GM21528 (cell line): Measurements from ENCODE around the gene MAPT.

Experiments used
- ATAC-seq: cut with Tn5 transposase; IDR thresholded peaks from one replicate; pipeline ENCODE4 v1.9.1; 2021; ENCODE audit warnings: mild to moderate bottlenecking, moderate library complexity; ENCODE audit not compliant: unreplicated experiment, low FRiP score

Gene MAPT

DNA sequence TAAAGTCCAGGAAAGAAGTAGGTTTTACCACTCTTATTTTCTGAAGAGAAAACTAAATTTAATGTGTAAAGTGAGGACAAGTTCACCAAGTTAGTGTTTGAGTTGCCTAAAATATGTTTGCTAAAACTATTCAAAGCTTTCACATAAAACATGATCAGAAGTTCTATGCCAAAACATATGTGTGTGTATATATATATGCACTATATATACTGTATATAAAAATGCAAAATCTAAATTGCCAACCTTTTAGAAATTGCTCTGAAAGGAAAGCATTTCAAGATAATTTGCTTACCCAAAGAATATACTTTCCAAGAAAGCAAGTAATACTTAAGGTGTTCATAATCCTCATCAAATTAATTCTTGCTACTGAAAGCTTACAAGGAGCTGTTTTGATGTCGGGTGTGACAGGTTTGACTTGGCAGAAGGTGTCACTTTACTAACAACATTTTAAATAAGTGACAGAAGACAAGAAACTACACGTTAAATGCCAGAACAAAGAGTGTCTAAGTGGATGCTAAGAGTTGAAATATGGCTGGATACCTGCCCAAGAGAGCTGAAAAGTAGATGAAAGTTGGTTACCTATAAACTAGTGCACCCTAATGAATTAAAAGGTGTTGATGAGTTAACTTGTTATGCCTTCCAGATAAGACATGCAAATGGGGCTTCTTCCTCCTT is 72.4 kb downstream of the MAPT start:
- ATAC-seq: no peak

DNA sequence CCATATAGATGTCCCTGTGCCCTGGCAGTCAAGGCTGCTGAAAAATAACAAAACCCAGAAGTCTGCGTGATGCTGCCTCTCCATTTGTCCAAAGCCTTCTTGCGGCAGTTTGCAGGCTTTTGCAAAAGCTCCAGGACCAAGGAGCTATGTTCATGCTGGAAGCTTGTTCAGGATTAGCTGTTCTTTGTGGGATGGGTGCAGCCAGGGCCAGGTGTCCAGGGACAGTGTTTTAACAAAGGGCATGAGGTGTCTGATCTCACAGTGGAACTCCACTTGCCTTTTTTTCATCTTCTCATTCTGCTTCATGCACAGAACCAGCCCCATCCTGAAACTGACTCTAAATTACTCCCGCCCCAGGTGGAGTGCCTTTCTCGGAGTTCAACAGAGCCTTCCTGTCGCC is 73.0 kb downstream of the MAPT start:
- ATAC-seq: no peak

DNA sequence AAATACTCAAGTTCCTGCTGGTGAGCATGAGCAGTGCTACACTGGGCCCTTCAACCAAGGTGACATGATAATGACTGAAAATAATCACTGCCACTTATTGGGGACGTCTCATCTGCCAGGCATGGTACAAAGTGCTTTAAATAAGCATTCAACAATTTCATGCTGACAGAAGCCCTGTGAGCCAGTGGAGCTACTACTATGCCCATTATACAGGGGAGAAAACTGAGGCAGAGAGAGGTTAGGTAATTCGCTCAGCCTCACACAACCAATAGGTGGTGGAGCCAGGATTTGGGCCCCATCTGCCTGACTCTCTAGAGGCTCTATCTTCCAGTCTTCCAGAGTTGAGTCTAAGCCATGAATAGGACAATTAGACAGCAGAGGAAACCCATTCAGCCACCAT is 74.4 kb downstream of the MAPT start:
- ATAC-seq: no peak

DNA sequence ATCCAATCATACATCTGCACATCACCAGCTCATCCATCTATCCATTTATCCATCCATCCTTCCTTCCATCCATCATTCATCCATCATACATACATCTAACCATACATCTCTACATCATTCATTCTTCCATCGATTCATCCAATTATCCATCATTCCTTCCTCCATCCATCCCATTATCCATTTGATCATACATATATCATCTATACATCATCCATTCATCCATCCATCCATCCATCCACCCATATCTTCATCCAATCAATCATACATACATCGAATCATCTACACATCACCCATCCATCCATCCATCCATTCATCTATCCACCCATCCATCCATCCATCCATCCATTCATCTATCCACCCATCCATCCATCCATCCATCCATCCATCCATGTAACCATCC is 75.4 kb downstream of the MAPT start:
- ATAC-seq: no peak

DNA sequence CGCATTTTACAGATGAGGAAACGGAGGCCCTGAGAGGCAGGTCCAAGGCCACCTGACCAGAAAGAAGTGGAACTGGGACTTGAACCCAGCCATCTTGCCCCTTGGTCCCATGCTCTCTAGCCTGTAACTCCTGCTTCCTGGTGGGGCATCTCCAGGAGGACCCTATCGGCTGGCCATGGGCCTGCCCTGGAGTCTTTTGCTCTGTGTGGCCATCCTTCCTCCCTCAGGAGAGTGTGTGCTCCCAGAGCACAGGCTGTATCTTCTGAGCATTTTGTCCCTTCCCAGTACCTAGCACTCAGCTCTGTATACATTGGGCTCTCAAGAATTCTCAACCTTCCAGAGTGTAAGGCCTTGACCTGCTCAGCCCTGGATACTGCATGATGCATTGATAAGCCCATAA is 76.3 kb downstream of the MAPT start:
- no peak for ATAC-seq

DNA sequence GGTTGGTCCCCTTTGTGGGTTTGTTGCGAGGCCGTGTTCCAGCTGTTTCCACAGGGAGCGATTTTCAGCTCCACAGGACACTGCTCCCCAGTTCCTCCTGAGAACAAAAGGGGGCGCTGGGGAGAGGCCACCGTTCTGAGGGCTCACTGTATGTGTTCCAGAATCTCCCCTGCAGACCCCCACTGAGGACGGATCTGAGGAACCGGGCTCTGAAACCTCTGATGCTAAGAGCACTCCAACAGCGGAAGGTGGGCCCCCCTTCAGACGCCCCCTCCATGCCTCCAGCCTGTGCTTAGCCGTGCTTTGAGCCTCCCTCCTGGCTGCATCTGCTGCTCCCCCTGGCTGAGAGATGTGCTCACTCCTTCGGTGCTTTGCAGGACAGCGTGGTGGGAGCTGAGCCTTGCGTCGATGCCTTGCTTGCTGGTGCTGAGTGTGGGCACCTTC is 77.4 kb downstream of the MAPT start:
- no peak for ATAC-seq

DNA sequence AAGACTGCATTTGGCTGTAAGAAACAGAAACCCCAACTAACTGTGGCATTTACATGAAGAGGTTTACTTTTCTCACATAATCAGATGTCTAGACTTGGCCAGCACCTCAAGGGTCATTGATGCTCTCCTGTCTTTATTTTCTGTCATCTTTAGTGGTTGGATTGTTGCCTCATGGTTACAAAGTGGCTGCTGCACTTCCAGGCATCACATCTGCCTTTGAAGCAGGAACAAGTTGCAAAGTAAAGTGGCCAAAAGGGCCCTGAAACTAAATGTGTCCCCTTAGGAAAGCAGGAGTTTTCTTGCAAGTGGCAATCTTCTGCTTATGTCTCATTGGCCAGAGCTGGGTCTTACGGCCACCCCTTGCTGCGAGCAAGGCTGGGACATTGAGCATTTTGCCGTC is 78.2 kb downstream of the MAPT start:
- no peak for ATAC-seq

DNA sequence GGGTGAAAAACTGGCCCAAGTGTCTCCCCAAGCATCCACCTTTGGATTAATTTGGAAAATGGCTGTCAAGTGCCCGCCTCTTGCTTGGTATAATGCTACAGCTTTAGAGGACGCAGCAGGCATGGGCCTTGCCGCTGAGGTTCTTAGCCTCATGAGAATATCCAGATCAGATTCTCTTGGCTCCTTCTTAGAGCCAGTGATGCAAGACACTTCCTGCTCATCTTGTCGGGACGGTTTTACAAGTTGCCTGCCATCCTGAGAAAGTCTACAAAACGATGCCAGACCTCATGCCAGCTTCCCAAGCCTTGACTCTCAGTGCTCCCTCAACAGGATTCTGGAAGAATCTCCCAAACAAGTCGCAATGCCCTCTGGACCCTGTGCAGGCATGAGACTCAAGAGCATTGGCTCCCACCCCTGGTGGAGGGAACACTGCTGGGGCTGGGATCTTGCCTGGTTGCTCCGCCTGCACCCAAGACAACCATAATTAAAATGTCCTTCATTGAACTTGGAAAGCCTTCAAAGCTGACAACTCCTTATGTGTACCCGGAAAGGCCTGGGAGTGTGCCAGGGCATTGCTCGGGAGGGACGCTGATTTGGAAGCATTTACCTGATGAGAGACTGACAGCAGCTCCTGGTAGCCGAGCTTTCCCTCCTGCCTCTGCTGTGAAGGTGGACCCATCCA is 78.9 kb downstream of the MAPT start:
- ATAC-seq: no peak

DNA sequence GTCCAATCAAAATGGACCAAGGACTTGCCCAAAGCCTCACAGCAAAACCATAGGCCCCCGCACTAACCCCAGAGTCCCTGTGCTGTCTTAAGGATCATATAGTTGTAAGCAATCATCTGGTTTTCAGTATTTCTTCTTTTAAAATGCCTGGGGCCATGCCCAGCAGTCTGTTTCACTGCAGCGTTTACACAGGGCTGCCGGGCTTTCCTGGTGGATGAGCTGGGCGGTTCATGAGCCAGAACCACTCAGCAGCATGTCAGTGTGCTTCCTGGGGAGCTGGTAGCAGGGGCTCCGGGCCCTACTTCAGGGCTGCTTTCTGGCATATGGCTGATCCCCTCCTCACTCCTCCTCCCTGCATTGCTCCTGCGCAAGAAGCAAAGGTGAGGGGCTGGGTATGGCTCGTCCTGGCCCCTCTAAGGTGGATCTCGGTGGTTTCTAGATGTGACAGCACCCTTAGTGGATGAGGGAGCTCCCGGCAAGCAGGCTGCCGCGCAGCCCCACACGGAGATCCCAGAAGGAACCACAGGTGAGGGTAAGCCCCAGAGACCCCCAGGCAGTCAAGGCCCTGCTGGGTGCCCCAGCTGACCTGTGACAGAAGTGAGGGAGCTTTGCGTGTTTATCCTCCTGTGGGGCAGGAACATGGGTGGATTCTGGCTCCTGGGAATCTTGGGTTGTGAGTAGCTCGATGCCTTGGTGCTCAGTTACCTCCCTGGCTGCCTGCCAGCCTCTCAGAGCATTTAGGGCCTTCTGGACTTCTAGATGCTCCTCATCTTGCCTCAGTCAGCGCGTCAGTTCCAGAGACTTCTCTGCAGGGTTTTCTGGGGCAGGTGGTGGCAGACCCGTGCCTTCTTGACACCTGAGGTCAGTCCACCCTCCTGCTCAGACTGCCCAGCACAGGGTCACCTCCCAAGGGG is 79.8 kb downstream of the MAPT start:
- ATAC-seq: no peak

DNA sequence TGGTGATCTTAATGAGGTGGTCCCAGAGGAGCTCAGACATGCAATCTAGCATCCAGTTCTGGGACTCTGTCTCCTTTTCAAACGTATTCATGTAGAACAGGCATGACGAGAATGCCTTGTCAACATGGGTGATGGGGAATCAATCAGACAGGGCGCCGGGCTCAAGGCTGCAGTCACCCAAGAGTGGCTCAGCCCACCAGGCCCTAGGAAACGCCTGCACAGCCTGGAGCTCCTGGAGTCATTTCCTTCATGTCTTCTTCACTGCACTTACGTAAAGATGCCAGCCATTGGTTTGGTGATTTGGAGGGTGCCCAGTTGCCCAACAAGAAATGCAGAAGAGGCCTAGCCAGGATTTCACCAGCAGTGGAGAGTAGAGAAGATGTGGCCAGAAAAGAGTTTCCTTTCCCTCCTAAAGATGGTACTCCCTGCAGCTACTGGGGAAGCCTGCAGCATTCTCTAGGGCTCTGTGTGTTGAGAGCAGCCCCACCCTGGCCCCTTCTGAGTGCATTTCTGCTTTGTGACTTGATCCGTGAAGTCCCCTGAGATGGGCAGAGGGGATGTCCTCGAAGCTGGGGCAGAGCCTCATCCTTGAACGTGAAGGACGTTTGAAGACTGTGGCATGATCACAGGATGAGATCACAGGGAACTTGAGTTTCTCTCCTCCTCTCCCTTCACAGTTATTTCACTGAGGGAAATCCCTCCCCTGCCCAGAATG is 80.7 kb downstream of the MAPT start:
- no peak for ATAC-seq

DNA sequence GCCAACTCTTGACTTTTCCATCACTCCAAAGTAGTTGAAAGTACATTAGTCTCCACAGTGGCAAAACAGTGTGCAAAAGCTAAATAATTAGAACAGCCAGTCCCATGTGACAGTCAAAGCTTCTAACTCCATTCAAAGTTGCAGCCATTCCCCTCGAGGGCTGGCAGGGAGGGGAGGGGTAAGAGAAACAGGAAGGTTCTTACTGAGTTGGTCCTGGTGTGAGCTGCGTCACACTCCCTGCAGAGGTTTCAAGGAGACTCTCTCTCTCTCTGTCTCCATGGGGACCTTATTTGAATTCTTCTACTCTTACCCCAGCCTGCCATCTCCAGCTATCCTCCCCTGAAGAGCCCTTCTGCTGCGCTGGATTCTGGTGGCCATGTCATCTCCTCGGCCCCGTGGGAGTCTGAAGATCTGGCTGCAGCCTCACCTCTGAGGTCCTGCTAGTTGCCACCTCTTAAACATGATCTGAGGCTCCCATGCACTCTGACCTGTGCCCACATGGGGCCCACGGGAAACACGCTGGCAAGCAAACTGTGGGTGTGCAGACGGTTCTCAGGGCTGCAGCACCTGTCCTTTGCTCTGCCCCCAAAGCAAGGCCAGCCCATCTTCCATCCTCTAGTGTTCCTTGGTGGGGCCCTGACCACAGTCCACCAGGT is 81.4 kb downstream of the MAPT start:
- no peak for ATAC-seq

DNA sequence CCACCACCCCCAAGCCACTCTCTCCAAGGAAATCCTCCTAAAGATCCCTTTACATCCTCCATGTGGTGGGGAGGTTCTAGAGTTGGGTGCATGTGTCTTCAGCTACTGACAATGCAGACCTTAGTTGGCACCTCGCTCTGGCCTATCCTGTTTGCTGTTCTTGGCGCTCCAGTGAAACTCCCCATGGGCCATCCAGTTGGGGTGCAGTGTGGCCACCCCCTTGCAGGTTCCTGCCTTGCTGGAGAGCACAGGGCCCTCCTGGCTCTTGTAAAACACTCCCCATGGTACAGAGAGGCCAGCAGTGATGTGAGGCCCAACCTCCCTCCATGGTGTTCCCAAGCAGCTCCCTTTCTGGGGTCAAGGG is 82.0 kb downstream of the MAPT start:
- ATAC-seq: no peak

DNA sequence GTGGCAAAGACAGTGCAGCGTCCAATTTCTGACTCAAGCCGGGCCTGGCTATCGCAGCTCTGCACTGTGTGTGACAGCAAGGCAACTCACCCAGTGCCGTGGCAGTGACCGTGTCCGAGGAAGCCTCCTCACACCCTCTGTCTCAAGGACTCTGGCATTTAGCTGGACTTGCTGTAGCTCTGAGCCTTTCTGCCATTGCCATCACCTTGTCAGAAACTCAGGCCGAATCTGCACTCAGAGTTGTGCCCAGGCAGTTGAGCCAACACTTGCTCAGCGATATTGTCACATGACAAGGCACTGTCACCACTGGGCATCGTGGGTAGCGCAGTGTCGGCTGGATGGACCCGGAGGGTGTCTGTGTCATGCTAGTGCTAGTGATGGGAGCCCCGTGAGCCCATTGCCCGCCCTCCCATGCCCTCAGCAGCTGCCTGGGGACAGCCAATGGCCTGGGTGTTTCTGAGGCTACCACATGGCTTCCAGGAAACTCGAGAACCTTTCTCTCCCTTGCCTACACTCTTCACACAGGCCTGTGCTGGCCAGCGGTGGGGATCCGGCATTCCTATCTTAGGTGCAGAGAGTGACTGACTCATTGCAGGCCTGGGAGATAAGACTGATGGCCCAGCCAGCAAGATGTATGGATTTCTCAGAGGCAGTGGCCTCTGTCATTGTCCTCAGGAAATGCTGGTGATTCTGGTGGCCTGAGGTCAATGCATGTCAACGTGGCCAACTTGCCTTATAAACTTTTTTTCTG is 82.6 kb downstream of the MAPT start:
- no peak for ATAC-seq

DNA sequence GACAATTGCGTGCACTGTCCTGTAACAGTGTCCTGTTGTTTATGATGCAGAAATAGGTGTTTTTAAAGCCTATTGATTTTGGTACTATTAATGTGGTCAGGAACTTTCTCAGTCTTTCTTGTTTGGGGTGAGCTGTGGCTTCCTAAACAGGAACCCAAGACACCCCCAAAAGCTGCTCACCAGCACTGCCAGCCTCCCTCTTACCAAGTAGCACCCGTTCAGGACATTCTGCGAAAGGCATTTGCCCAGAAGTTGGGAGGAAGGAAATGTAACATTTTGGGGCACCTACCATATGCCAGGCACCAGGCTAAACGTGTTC is 83.1 kb downstream of the MAPT start:
- no peak for ATAC-seq

DNA sequence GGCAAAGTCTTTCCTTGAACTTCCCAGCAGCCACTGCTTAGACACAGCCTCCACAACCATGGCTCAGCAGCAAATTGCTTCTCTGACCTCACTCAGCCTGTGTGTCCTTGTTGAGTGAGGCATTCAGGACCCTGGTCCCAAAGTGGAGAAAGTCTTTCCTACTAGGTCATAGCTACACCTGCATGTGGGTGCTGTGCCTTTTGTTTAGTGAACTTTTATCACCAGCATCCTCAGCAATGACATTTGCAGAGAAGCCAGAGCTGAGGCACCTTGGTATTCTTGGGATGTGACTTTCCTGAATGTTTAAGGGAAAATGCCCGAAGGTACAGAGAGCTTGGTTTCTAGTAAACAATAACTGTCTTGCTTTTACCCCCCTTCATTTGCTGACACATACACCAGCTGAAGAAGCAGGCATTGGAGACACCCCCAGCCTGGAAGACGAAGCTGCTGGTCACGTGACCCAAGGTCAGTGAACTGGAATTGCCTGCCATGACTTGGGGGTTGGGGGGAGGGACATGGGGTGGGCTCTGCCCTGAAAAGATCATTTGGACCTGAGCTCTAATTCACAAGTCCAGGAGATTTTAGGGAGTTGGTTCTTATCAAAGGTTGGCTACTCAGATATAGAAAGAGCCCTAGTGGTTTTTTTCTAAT is 83.7 kb downstream of the MAPT start:
- no peak for ATAC-seq

DNA sequence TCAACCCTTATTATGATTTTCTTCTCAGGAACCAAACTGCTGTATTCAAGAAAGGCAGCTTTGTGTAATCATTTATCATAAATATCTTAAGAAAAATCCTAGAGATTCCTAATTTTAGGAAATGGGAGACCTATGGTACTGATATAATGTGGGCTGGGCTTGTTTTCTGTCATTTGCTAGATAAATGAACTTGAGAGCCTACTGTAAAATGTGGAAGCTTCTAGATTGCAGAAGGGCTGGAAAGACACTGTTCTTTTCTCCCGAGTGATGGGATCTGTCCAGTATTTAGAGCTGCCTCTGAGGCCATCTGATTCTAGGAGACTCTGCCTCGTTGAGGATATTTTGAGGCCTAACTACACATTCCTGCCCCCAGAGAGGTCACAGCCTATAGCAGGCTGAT is 84.8 kb downstream of the MAPT start:
- ATAC-seq: no peak

DNA sequence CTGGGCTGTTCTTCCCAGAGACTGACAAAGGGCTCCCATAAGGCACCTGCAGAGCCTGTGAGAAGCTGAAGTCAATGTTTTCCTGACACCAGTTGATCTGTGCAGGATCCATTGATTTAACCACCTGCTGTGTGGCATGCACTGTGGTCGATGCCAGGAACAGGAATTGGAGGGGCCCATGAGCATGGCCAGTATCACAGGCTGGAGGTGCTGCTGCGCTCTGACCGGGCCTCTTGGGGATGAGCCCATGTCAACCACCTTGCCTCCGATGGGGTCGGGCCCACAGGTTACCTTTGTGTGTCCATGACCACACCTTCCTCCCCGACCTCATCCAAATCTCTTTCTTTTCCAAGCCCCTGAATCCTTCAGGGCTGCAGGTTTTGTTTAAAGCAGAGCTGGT is 86.5 kb downstream of the MAPT start:
- ATAC-seq: no peak

DNA sequence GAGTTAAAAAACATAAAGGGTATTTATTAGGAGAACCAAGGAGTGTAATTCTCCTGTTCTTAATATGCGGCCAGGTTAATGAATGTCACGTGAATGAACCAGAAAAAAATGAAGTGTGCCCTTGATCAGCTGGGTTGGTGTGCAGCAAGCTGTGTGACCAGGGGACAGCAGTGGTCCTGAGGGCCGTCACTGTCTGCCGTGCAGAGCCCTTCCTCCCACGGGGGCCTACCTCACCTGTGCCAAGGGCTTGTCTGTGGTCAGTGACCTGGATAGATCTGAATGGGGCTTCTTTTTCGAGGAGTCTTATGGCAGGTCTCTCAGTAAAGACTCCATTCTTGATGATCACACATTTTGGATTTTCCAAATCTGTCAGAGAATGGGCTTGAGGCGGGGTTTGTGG is 87.0 kb downstream of the MAPT start:
- ATAC-seq: no peak
